Activated CD8-positive, alpha-beta memory T cell treated with anti-CD3 and anti-CD28 coated beads, Interleukin-2, amount 10 ng/mL, durations not matched to agents 7 days and 5 days (primary cell): ENCODE data around the gene GTSF1L. TPM values are rescaled to one million over a fixed set of nuclear protein-coding genes. Genes with fewer than 3 reads are reported as not detected.

Experiments used
- ATAC-seq: fragments of 150-1000 bp; cut with Tn5 transposase; one replicate; pipeline ENCODE4 v1.10.0; 2021; ENCODE audit warnings: moderate library complexity
- CTCF ChIA-PET: fragments of 350-600 bp; sonication (Branson Sonifier 250); formaldehyde crosslinking; loops from one replicate; lab custom pipeline; 2021; ENCODE audit warnings: antibody characterized with exemption; lab: Charles Lee
- DNase-seq: peaks from one replicate; pipeline ENCODE4 v3.0.0-alpha.2; 2020
- H3K27ac Mint-ChIP-seq: one replicate; pipeline ENCODE4 v1.8.0; 2021; ENCODE audit warnings: mild to moderate bottlenecking, mixed read lengths
- H3K27me3 Mint-ChIP-seq: one replicate; pipeline ENCODE4 v1.8.0; 2021; ENCODE audit warnings: mixed read lengths
- H3K36me3 Mint-ChIP-seq: one replicate; pipeline ENCODE4 v1.8.0; 2021; ENCODE audit warnings: mild to moderate bottlenecking, mixed read lengths
- H3K4me1 Mint-ChIP-seq: one replicate; pipeline ENCODE4 v1.8.0; 2021; ENCODE audit warnings: mixed read lengths
- H3K4me3 Mint-ChIP-seq: one replicate; pipeline ENCODE4 v1.8.0; 2021; ENCODE audit warnings: mild to moderate bottlenecking, moderate library complexity, mixed read lengths
- H3K9me3 Mint-ChIP-seq: one replicate; pipeline ENCODE4 v1.8.0; 2022; ENCODE audit warnings: low read depth, mixed read lengths
- total RNA-seq, 2 experiments: library from RNA; stranded (reverse); gene quantifications; one replicate each; pipeline ENCODE4 v1.2.3, GENCODE V29; 2021

Gene GTSF1L
- total RNA-seq, 2 experiments from 2014 or later, result 0.28 TPM; not detected in 1

DNA sequence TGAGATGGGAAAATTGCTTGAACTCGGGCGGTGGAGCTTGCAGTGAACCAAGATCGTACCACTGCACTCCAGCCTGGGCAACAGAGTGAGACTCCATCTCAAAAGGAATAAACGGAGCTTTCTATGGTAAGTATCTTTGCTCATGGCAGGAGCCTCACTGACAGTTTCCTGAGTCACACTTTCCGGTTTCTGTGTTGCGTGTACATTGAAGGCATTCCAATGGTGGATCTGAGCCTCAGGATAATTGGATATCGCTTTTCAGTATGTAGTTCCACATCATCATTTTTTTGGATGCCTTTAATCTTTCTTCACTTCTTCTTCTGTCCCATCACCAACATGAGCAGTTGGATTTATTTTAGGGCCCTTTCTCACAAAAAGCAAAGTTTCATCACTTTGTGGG is 28.6 kb upstream of the GTSF1L start:
- Mint-ChIP-seq H3K4me3 (no peak overlapping the region), H3K27me3 (peaks cover 17% of the 10 kb centered on the region), H3K27ac (no peak overlapping the region), H3K9me3 (no peaks in the 10 kb centered on the region), H3K4me1 (peaks cover 32% of the 10 kb centered on the region), H3K36me3 (peaks cover 22% of the 10 kb centered on the region)
- DNase-seq (no peak), ATAC-seq (no peak)
- CTCF ChIA-PET, result interaction anchor here (1.1 kb wide), 1 partner anchor 85 kb away, joined by 4 read pairs; no protein-coding TSS in a partner anchor

DNA sequence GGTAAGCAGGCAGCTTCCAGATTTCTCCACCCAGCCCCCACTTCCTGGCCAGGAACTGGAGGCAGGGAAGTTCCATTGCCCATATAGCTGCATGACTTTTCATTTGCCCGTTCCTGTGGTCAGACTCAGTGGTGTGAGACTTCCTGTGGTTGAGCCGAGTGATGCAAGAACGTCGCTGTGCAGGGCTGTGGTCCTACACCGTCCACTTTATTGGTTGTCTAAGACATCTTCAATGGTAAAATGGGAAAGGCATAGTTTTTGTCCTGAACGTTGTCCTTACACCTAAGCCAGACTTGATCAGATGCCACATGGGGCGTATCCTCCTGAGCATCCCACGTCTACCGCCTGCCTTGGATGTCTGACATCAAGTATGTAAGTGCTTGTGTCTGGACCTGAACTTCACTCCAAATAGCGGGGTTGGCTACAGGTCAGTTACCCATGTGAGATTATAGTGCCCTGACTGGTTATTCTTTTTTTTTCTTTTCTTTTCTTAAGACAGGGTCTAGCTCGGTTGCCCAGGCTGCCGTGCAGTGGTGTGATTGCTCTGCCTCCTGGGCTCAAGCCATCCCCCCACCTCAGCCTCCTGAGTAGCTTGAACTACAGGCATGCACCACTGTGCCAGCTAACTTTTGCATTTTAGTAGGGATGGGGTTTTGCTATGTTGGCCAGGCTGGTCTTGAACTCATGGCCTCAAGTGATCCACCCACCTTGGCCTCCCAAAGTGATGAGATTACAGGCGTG is 25.9 kb upstream of the GTSF1L start:
- Mint-ChIP-seq H3K9me3 (no peaks in the 10 kb centered on the region), H3K36me3 (peaks cover 20% of the 10 kb centered on the region), H3K4me1 (peaks cover 42% of the 10 kb centered on the region), H3K27me3 (peaks cover 5% of the 10 kb centered on the region), H3K27ac (peak overlapping the region; percentile 90), H3K4me3 (peak overlapping the region; percentile 18)
- peak; percentile 11 for ATAC-seq
- CTCF ChIA-PET, result interaction anchor here (0.6 to 5.2 kb wide), 4 partner anchors 46 to 329 kb away, joined by 3 to 101 read pairs (median 3); no protein-coding TSS in a partner anchor
- DNase-seq, result peak; percentile 88

- Mint-ChIP-seq H3K4me1 (peaks cover 44% of the 10 kb centered on the region), H3K4me3 (peak overlapping the region; percentile 18), H3K9me3 (no peaks in the 10 kb centered on the region), H3K36me3 (peaks cover 21% of the 10 kb centered on the region), H3K27me3 (peaks cover 9% of the 10 kb centered on the region), H3K27ac (peak overlapping the region; percentile 90)
- DNase-seq (peak; percentile 50), ATAC-seq (no peak)
- CTCF ChIA-PET, result interaction anchor here (0.6 to 5.2 kb wide), 9 partner anchors 47 to 559 kb away, joined by 3 to 101 read pairs (median 8); partner anchors contain the start of gene FITM2
These were observed 25.2 kb upstream of the GTSF1L start for GRCh38 chr20:43752051-43752360.

GRCh38 chr20:43751167-43752050 is 24.6 kb upstream of the GTSF1L start:
- peaks cover 21% of the 10 kb centered on the region for H3K36me3 Mint-ChIP-seq
- peaks cover 46% of the 10 kb centered on the region for H3K4me1 Mint-ChIP-seq
- CTCF ChIA-PET, result interaction anchor here (0.8 to 5.2 kb wide), 27 partner anchors 10 to 559 kb away, joined by 3 to 101 read pairs (median 4); partner anchors contain the start of gene FITM2
- peaks cover 12% of the 10 kb centered on the region for H3K27me3 Mint-ChIP-seq
- H3K4me3 Mint-ChIP-seq, result peak overlapping the region; percentile 18
- peak overlapping the region; percentile 90 for H3K27ac Mint-ChIP-seq
- H3K9me3 Mint-ChIP-seq, result no peaks in the 10 kb centered on the region
- peak; percentile 90 for DNase-seq
- peak; percentile 84 for ATAC-seq

- Mint-ChIP-seq H3K27ac (peak overlapping the region; percentile 90), H3K36me3 (peaks cover 18% of the 10 kb centered on the region), H3K9me3 (no peaks in the 10 kb centered on the region), H3K27me3 (peaks cover 17% of the 10 kb centered on the region), H3K4me3 (peak overlapping the region; percentile 18), H3K4me1 (peaks cover 50% of the 10 kb centered on the region)
- peak; percentile 71 for DNase-seq
- no peak for ATAC-seq
- CTCF ChIA-PET, result interaction anchor here (0.8 to 5.2 kb wide), 33 partner anchors 9 to 347 kb away, joined by 3 to 101 read pairs (median 4); no protein-coding TSS in a partner anchor
These were observed 24.0 kb upstream of the GTSF1L start for GRCh38 chr20:43750774-43751166.

- no peak overlapping the region for H3K4me3 Mint-ChIP-seq
- peaks cover 20% of the 10 kb centered on the region for H3K27me3 Mint-ChIP-seq
- peak overlapping the region; percentile 72 for H3K27ac Mint-ChIP-seq
- H3K36me3 Mint-ChIP-seq, result peaks cover 17% of the 10 kb centered on the region
- ATAC-seq, result no peak
- CTCF ChIA-PET, result interaction anchor here (0.6 to 5.2 kb wide), 46 partner anchors 11 to 440 kb away, joined by 3 to 101 read pairs (median 4); partner anchors contain the start of gene IFT52
- DNase-seq, result peak; percentile 84
- H3K9me3 Mint-ChIP-seq, result no peaks in the 10 kb centered on the region
- peaks cover 50% of the 10 kb centered on the region for H3K4me1 Mint-ChIP-seq
These were observed 23.0 kb upstream of the GTSF1L start for GRCh38 chr20:43749734-43750294.

GRCh38 chr20:43748274-43748673 is 21.5 kb upstream of the GTSF1L start:
- peaks cover 45% of the 10 kb centered on the region for H3K4me1 Mint-ChIP-seq
- CTCF ChIA-PET, result interaction anchor here (0.7 to 5.2 kb wide), 8 partner anchors 11 to 344 kb away, joined by 3 to 101 read pairs (median 4); no protein-coding TSS in a partner anchor
- ATAC-seq, result no peak
- peaks cover 19% of the 10 kb centered on the region for H3K27me3 Mint-ChIP-seq
- no peak overlapping the region for H3K4me3 Mint-ChIP-seq
- H3K27ac Mint-ChIP-seq, result no peak overlapping the region
- DNase-seq, result no peak
- H3K36me3 Mint-ChIP-seq, result peaks cover 6% of the 10 kb centered on the region
- no peaks in the 10 kb centered on the region for H3K9me3 Mint-ChIP-seq

GRCh38 chr20:43746344-43747137 is 19.7 kb upstream of the GTSF1L start:
- peaks cover 33% of the 10 kb centered on the region for H3K27me3 Mint-ChIP-seq
- peaks cover 28% of the 10 kb centered on the region for H3K4me1 Mint-ChIP-seq
- ATAC-seq (no peak), DNase-seq (no peak)
- peaks cover 3% of the 10 kb centered on the region for H3K36me3 Mint-ChIP-seq
- CTCF ChIA-PET, result no interaction called here
- no peak overlapping the region for H3K27ac Mint-ChIP-seq
- H3K4me3 Mint-ChIP-seq, result no peak overlapping the region
- no peaks in the 10 kb centered on the region for H3K9me3 Mint-ChIP-seq

DNA sequence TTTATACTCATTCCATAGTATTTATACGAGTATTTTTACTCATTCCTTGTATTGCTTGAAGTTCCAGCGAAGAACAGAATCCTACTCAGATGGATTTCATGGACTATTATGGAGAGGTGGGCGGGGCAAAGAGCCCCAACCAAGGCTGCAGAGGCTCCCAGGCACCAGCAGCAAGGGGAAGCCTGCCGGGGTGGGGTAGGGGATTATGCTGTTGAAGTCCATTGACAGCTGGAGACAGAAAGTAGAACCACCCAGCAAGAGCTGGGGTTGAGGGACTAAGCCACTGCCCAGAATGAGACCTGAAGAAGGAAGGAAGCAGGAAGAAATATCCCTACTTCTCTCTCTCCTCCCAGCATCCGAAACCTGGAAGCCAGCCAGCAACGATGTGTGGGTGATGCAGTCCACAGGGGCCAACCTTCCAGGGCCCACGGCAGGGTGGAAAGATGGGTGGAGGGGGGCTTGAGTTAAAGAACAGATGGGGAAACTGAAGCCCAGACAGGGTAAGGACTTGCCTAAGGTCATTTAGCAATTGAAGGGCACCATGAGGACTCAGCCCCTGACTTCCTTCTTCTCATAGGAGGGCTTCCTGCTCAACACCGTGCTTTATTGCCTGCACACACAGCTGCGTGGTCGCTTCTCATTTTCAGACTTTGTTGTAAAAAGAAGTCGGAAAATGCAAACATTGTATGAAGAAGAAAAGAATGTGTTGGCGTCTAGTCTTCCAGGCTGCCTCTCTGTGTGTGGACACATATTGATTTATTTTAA is 18.3 kb upstream of the GTSF1L start:
- peaks cover 39% of the 10 kb centered on the region for H3K27me3 Mint-ChIP-seq
- H3K27ac Mint-ChIP-seq, result no peak overlapping the region
- ATAC-seq (no peak), DNase-seq (no peak)
- no peak overlapping the region for H3K4me3 Mint-ChIP-seq
- peaks cover 16% of the 10 kb centered on the region for H3K4me1 Mint-ChIP-seq
- no peaks in the 10 kb centered on the region for H3K9me3 Mint-ChIP-seq
- CTCF ChIA-PET, result no interaction called here
- peaks cover 2% of the 10 kb centered on the region for H3K36me3 Mint-ChIP-seq

DNA sequence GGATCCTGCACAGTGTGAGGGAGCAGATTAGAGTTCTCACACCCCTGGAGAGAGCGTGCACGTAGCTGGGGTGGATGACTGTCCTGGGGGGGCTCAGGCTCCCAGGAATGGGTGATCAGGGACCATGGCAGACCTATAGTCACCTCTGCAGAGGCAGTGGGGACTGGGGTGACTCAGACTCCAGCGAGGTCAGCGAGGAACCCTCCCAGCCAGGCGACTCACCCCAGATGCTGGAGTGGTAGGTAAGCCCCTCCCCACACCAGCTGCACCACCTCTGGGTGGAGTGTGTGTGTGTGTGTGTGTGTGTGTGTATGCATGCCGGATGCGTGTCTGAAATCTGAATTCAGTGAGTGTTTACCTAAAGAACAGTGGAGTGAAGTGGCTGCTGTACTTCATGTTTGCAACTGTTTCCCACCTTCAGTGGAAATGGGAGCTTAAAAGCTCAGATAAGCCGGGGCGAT is 17.4 kb upstream of the GTSF1L start:
- no peak for DNase-seq
- ATAC-seq, result no peak
- H3K36me3 Mint-ChIP-seq, result peaks cover 2% of the 10 kb centered on the region
- H3K4me1 Mint-ChIP-seq, result peaks cover 8% of the 10 kb centered on the region
- no peak overlapping the region for H3K27ac Mint-ChIP-seq
- H3K9me3 Mint-ChIP-seq, result no peaks in the 10 kb centered on the region
- no peak overlapping the region for H3K4me3 Mint-ChIP-seq
- H3K27me3 Mint-ChIP-seq, result peaks cover 39% of the 10 kb centered on the region
- CTCF ChIA-PET, result no interaction called here

DNA sequence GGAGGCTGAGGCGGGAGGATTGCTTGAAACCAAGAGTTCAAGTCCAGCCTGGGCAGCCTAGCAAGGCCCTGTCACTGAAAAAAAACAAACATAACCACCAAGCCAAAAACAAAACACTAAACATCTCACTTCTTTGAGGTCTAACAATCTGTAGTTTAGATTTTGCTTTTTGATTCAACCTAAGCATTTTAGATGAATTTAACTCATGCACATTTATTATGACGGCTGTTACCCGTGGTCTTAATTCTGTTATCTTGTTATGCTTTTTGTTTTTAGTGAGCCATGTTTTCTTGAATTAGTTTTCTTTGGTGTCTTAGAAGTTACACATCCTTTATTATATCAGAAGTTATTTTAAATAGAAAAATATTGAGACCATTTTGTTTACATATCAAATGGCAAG is 13.8 kb upstream of the GTSF1L start:
- no peak overlapping the region for H3K27ac Mint-ChIP-seq
- H3K4me3 Mint-ChIP-seq, result no peak overlapping the region
- DNase-seq (no peak), ATAC-seq (no peak)
- CTCF ChIA-PET, result no interaction called here
- no peaks in the 10 kb centered on the region for H3K36me3 Mint-ChIP-seq
- no peaks in the 10 kb centered on the region for H3K9me3 Mint-ChIP-seq
- peaks cover 27% of the 10 kb centered on the region for H3K27me3 Mint-ChIP-seq
- H3K4me1 Mint-ChIP-seq, result peaks cover 14% of the 10 kb centered on the region
